HG02852 (cell line): ENCODE results near the gene TYRP1.

Experiments
- ATAC-seq: cut with Tn5 transposase; IDR thresholded peaks from one replicate; pipeline ENCODE4 v1.9.1; 2021; ENCODE audit warnings: mild to moderate bottlenecking, moderate library complexity; ENCODE audit not compliant: unreplicated experiment

Gene TYRP1

DNA sequence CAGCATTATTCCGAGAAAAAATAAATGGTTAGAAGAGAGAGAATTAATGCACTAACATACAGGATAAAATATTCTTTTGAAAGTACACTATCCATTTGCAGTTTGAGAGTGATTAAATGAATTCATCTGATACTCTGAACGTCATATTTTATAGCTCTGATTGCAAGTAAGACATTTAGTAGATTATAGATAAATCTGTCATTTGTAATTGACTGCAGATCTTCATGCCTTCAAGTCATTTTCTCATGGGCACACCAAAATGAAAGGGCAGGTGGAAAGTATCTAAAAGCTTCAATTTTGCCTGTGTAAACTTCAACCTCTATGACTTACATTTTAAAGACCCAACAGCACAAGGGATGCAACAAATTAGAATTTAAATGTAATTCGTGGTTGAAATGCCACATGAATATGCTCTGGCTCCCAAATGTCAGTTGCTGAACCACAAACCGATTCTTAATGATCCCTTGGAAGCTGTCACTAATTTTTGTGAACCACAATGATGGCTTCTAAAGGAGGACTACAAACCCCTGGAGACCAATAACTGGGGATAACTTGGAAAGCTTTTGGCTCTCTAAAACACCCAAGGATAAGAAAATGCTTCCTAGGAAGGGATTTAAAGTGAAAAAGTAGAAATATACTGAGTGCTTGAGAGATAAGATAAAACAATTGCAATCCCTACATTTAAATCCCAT, 3.9 kb downstream of the TYRP1 start:
- no peak for ATAC-seq

DNA sequence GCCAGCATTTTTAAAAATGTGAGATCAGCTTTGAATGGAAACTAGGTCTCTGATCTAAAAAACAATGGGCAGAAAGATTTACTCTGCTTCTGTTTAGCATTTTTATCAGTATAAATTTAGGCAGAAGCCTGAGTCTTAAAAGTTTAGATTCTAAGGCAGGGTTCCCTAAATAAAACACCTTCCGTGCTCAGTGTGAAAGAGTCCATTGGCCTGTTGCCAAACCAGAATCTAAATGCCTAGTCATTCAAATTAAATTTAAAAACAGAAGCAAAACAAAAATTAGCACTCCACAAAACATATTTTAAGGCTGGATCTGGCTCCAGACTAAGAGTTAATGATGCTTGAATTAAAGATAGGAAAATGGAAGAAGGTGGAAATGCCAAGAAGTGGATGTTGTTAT, 4.5 kb downstream of the TYRP1 start:
- no peak for ATAC-seq

DNA sequence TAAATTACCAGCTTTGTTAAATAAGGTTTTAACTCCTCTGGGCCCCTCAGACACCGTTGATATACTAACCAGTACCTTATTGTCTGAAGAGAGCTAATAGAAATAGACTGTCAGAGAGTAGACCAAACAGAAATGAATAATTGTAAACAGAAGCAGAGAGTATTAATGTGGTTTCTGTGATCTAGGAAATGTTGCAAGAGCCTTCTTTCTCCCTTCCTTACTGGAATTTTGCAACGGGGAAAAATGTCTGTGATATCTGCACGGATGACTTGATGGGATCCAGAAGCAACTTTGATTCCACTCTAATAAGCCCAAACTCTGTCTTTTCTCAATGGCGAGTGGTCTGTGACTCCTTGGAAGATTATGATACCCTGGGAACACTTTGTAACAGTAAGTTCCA, 5.1 kb downstream of the TYRP1 start:
- ATAC-seq: no peak

DNA sequence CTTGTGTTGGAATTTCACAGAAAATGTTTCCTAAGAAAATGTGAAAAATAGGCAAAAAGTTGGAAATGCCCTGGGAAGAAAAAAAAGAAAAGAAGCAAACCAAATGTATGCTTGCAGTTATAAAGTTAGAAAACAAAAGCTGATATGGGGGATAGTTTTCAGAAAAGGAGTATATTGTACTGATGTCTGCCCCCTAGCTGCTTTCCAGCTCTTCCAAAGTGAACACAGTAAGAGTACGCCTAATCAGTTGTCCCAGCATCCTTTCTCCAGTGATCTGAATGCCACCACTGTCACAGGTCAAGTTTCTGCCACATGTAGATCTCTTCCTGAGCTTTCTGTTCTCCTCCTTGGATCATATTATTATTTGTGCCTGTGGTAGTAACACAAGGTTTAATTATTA, 5.8 kb downstream of the TYRP1 start:
- ATAC-seq: no peak

DNA sequence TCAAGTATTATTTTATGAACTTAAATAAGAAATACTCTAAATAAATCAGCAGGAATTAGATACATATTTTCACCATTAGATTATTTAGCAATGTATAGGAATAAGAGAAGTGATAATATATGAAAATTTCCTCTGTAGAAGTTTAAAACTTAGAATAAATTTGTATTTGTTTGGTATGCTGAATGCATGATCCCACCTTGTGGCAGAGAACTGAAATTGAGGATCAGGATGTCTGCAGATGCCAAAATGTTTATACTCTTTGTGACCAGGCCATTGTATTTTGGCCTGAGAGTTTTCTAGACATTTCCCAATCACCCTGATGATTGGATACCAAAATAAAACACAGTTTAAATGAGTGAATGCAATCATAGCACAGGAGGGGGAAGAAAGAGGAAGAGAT, 6.3 kb downstream of the TYRP1 start:
- ATAC-seq: no peak

DNA sequence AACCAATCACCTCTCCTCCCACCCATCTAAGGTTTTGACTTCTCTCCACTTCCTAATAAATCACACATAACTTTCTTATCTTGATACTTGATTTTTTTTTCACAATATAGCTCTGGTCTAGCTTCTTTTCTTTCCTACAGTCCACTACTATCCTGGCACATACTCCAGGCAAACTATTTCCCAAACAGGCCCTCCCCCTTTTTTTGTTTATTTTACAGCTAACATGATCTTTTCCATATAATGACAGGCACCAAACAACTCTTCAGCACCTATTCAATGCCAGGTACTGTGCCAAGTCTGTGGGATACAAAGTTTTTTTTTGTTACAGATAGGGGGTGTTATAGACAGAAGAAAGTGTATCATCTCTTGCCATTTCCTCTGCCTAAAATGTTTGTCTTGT, 7.9 kb downstream of the TYRP1 start:
- ATAC-seq: no peak

DNA sequence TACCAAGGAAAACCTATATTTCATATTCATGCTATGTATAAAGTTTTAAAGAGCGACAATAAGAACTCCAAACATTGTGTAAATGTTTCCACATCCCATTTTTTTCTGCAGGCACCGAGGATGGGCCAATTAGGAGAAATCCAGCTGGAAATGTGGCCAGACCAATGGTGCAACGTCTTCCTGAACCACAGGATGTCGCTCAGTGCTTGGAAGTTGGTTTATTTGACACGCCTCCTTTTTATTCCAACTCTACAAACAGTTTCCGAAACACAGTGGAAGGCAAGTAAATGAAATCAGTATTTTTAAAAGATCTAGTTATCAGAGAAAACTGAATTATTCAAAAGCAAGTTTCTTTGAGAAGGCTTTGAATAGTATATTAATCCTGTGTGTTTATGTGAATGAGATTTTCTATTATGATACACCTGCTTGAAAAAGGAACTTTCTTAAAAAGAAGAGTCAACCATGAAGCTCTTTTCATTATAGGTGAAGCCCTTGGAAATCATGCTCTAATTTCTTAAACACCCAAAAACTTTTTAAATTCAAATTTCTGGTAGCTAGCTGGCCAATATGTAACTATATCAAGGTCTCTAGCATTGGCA, 9.1 kb downstream of the TYRP1 start:
- ATAC-seq: no peak

DNA sequence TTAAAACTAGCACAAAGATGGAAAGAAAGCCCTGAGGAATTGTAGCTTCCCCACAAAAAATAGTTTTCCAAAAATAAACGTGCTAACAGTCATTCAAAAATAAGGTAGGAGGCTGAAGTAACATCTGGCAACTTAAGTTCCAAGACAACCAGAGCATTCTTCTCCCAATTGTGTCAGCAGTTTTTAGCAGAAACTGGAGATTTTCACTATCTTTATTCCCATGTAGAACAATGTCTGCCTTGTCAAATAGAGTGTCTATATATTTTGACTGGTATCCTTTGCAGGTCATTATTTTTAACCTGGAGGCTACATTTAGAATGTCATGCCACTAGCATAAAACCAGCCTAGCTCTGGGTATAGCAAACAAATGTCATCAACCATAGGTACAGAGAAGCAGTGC, 10.8 kb downstream of the TYRP1 start:
- ATAC-seq: no peak

DNA sequence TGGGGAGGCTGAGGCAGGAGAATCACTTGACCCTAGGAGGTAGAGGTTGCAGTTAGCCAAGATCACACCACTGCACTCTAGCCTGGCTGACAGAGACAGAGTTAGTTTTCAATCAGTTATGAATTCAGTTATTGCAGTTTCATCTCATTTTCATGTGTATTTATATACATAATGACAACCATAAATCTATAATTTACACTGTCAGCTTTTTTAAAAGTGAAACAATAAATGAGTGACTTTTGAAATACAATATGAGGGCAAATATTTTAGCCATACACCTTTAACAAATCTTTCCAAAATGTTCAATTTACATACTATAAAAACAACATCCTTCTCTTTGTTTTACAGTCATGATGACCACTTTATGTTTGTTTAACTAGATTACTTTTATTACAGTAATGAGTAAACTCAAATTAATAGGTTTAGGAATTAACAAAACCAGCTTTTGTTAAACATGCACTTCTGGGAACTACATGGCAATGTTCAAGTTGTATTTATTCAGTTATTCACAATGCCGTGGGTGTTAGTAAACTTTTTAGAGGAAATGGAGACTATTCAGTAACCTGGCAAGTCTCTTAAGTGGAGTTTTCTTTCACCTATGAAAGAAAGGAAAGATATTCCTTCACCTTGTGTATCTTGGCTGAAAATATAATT, 12.7 kb downstream of the TYRP1 start:
- ATAC-seq: no peak

DNA sequence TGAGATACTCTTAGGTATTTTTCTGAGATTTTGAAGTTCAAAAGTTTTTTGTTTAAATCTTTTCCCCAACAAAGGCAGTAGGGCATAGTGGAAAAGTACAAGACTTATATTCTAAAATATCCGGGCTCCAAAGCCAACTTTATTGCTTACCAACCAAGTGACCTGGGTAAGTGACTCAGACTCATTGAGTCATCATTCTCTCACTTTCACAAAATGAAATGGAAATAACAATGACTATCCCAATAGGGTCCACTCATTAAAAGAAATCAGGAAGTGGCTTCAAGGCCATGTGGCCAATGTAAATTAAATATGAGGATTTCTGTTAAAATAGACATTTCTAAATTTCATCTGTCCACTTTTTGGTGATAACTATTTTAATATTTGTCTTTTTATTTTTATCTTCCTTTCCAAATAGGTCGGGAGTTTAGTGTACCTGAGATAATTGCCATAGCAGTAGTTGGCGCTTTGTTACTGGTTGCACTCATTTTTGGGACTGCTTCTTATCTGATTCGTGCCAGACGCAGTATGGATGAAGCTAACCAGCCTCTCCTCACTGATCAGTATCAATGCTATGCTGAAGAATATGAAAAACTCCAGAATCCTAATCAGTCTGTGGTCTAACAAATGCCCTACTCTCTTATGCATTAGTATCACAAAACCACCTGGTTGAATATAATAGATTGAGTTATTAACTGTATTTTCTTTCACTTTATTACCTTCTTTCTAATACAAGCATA, 15.5 kb downstream of the TYRP1 start:
- ATAC-seq: no peak

DNA sequence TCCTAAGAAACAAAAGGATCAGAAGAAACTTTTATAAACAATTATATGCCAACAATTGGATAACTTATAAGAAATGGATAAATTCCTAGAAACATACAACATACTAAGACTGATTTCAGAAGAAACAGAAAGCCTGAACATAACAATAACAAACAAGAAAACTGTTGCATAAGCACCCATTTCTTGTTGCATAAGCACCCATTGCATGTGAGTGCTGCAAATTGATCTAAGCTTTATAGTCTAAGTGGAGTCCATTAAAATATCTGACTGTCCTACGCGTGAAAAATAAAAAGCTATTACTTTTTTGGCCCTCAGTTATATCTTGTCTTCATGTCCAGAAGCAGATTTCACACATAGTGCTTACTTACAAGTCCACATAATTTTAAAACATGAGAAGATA, 19.3 kb downstream of the TYRP1 start:
- ATAC-seq: no peak

DNA sequence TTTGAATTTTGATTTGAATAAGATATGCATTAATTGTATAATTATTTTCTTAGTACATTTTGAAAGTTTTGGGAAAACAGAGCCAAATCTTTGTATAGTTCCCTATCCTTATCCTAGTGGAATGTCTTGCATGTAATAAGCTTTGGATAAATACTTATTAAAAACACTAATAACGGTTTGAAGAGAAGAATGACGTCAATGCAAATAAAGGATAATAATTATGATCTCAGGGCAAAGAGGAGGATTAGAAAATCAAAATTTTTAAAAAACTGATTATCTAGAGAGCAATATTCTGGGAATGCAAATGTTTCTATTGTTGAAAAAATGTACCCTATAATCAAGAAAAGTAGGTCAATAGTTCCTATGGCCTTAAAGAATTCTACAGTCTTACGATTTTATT, 22.1 kb downstream of the TYRP1 start:
- ATAC-seq: no peak

DNA sequence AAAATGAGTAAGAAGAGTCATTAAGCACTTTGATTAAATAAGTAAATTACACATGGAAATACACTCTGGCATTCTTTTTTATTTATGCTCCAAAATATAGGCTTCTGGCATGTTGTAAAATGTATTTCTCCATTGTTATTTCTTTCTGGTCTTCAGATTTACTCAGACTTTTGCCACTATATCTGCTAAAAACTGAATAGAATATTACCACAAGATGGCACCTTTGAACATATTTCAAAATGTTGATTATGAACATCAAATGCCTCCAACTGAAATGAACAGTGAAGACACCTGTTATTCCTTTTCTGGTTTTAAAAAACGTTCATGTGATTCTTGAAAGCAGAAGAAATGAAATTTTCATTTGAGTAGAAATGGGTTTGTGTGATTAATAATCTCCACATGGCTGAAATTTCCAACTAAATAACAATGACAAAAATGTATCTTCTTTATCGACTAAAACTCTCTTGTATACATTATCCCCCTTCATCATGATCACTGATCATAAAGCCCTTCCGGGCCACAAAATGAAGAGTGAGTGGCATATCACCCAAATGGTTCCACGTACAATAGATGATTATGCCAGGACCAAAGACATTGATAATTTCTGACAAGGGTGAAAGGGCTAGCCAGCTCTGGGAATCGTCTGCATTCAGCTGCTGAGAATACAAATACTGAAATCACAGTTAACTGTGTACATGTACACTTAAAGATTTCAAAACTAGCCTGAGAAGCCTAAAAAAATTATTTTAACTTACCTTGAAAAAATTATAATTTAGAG, 23.8 kb downstream of the TYRP1 start:
- ATAC-seq: no peak

DNA sequence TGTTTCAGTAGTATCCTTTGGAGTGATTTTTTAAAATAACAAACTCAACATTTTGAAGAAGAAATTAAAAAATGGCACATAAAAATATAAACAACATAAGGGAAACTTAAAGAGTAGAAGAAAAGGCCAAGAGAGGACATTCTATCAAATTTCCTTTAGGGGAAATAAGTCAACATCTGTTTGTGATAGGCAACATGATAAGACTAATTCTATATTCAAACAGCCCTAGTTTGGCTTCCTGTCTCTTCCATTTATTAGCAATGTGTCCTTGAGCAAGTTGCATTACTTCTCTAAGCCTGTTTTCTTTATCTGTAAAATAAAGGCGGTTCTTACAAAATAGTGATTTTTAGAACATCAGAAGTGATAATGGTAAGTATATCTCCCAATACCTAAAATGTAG, 24.7 kb downstream of the TYRP1 start:
- no peak for ATAC-seq

DNA sequence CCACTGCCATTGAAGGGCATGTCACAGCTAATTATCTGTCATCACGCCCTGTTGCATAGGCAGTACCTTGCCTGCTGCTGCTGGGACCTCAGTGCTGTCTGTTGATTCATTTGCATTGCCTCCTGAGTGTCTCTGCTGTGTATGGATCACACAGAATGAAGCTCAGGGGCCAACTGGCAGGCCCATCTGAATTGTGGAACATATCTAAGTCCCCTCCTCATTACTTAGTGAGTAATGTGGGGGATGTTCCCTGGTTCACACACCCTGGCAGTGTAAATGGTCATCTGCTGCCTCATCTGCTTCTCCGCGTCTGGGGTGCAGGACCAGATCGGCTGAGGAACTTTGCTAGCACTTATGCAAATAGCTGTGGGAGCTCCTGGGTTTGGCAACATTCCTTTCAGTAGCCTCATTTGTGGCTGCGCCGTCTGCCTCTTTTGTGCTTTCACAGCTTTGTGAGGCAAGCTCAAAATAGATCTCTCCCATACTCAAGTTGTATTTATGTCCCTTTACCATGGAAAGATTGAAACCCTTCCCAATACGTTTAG, 25.4 kb downstream of the TYRP1 start:
- no peak for ATAC-seq

DNA sequence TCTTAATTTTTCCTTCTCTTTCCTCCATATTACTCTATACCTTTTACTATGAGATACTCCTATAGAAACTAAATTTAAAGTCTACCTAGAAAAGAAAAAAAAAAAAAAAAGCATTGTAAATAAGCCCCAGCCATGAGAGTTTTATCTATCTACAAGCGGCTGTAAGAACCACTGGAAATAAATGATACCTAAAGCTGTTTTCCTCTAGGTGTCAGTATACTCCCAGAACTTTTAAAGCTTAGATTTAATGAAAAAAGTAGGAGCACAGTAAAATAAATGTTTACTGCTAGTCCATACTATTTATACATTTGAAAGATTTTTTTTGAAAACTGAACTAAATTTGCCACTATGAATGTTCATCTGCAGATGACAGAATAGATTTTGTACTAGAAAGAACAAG, 26.2 kb downstream of the TYRP1 start:
- ATAC-seq: no peak

DNA sequence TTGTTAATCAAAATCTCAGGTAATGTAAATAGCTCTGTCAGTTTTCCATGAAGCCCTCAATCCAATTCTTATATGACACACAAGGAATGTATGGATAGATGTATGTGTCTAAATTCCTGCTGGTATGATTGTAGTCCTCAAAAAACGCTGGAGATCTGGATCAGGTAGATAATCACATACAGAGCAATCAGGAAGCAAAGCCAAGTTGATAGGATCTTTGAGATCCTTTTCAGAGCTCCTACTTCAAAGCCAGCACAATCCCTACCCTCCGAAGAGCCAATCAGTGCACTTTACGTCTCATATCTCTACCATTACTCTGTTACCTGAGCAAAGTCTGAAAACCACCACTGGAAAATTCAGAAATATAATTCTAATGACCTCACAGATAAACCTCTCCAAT, 27.4 kb downstream of the TYRP1 start:
- no peak for ATAC-seq

DNA sequence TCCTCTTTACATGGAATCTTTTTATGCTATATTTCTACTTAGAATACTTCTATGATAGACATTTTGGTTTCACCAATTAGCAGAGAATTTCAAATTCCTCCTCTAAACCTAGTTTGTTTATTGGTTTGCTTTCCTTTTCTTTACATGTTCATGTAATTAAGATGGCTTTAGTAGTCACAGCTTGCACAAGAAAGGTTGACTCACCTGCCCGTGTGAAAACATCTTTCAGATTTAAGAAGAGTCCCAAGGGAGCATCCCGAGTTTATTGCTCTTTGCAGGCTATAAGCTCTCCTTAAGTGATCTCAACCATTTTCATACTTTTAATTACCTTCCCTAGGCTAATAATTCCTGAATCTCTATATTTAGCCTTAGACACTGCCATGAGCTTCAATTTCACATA, 28.9 kb downstream of the TYRP1 start:
- no peak for ATAC-seq

DNA sequence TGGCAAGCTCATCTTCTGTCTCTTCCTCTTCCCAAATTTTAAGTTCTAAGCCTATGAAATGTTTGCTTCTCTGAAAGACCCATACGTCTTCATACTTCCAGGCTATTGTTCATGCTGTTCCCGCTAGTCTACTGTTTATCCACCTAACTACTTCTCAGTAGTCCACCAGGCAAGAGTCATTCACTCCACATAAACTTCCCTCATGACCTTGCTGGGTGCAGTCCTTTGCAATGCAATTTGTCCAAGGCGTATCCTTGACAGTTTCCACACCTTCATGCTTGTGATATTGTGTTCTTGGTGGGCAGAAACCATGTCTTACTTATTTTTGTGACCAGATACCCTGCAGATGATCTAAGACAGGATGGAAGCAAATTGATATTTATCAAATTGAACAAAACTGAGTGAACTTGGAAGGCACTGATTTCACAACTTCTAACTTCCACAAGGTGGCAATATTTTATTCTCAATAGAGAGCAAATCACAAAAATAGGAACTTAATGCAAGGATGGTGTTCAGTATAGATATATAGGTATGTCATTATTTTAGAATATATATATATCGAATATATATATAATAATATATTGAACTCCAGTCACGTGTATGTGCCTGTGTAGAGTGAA, 30.3 kb downstream of the TYRP1 start:
- ATAC-seq: no peak

DNA sequence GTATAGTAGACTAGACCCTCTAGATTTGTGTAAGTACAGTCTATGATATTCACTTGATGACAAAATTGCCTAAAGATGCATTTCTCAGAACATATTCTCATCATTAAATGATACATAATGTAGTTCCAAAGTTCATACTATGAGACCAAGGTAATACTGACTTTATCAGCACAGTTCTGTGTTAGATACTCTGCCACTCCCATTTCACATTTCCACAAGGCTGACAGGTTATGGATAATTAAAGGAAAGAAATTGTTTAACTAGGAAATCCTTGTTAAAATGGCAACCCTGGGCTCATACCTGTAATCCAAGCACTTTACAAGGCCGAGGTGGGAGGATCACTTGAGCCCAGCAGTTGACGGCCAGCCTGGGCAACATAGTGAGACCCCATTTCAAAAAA, 33.6 kb downstream of the TYRP1 start:
- no peak for ATAC-seq
